DMS153 treated with DMSO at 0.1 percent for 48 hours (cell line): Measurements from ENCODE around the gene HSF4.
"Not testable (repeated sequence)": the region's sequence is repeated elsewhere in the genome, so short reads cannot be mapped to it uniquely, and the experiment has no call there.

Source experiments
- DNase-seq: peaks from one replicate; lab custom pipeline; 2025; ENCODE audit not compliant: unreplicated experiment; lab: John Stamatoyannopoulos, UW

Gene HSF4, protein sequence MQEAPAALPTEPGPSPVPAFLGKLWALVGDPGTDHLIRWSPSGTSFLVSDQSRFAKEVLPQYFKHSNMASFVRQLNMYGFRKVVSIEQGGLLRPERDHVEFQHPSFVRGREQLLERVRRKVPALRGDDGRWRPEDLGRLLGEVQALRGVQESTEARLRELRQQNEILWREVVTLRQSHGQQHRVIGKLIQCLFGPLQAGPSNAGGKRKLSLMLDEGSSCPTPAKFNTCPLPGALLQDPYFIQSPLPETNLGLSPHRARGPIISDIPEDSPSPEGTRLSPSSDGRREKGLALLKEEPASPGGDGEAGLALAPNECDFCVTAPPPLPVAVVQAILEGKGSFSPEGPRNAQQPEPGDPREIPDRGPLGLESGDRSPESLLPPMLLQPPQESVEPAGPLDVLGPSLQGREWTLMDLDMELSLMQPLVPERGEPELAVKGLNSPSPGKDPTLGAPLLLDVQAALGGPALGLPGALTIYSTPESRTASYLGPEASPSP

DNA sequence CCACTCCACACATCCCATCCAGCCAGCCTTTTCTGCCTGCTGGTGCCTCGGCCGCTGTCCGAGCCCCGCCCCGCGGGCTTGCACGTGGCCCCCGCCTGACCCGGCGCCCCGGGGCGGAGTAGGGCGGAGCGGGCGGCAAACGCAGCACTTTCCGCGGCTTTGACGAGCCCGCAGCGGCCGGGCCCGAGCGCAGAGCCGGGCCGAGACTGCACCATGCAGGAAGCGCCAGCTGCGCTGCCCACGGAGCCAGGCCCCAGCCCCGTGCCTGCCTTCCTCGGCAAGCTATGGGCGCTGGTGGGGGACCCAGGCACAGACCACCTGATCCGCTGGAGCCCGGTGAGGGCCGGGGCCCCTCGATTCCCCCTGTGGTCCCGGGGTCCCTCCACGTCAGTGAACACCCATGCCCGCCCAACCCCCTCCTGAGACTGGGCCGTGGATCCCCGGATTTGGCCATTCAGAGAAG is at the start of gene HSF4:
TSS of gene HSF4 (plus strand) at position 147 of the 463 bp plus-strand sequence. CDS start at position 214, 67 bp downstream.
- DNase-seq = no peak

DNA sequence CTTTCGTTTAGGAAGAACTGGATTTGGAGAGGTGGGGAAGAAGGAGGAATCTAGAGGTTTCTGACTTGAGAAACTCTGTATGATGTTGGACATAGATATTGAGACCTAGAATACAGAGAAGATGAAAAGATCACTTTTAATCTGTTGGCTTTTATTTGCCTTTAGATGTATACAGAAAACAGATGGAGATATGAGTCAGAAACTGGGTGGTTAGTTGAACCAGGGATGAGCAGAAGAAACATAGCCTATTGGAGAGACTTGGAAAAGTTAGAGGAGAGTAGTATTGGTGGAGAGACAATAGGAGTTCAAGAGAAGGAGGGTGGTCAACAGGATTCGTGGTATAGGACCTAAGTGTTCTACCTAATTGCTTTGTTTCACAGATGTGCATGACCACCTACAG is 49.8 kb upstream of the HSF4 start:
- no peak for DNase-seq

DNA sequence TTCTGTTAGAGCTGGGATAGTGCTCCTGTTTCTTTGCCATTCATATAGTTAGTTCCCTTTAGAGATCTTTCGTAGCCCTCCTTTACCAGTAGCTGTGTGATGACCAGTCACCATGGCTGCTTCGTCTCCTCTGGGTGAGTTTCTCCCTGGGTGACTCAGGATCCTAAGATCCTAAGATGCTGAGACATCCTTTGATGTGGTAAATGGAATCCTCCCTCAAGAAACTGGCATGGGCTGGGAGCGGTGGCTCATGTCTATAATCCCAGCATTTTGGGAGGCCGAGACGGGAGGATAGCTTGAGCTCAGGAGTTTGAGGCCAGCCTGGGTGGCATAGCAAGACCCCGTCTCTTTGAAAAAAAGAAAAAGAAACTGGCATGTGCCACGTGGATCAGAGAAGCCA is 48.9 kb upstream of the HSF4 start:
- no peak for DNase-seq

DNA sequence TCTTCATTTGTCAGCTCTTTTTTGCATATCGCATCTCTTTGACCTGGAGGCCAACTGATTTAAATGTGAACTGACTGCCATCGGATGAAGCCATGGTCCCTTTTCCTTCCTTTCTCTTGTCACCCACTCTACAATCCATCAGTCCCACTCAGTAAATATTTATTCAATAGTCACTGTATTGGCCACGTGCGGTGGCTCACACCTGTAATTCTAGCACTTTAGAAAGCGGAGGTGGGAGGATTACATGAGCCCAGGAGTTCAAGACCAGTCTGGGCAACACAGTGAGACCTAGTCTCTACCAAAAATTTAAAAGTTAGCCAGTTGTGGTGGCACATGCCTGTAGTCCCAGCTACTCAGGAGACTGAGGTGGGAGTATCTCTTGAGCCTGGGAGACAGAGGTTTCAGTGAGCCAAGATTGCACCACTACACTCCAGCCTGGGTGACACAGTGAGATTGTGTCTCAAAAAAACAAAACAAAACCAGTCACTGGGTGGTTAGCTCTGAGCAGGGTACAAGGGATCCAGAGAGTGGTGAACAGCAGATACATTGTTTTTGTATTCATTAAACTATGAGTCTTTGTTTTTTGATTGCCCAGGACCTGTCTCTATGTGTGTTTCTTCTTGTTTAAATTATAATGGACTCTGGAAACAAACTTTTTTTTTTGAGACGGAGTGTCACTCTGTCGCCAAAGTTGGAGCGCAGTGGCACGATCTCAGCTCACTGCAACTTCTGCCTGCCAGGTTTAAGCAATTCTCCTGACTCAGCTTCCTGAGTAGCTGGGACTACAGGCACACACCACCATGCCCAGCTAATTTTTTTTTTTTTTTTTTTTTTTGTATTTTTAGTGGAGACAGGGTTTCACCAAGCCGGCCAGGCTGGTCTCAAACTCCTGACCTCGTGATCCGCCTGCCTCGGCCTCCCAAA is 47.9 kb upstream of the HSF4 start:
- DNase-seq = no peak

DNA sequence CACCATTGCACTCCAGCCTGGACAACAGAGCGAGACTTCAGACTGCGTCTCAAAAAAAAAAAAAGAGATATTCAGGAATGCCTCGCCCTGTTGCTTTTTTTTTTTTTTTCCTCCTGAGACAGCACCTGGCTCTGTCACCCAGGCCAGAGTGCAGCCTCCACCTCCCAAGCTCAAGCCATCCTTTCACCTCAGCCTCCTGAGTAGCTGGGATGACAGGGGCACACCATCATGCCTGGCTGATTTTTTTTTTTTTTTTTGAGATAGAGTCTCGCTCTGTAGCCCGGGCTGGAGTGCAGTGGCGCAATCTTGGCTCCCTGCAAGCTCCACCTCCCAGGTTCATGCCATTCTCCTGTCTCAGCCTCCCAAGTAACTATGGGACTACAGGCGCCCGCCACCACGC is 46.8 kb upstream of the HSF4 start:
- DNase-seq = no peak

DNA sequence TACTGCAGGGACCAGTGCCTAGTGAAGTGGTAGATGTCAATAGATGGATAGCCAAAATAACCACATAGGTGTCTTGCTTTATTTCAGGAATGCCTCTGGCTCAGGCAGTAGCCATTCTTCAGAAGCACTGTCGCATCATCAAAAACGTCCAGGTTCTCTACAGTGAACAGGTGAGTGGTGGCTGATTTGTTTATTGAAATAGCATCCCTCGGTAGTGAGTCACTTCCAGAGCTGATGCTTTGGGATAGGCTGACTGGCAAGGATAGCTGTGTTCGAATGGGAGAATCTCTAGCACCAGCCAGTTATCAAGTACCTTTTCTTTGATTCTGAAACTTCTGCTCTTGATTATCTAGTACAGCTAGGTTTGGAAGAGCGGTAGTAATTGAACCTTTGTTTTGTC is 44.5 kb upstream of the HSF4 start:
- DNase-seq = no peak

DNA sequence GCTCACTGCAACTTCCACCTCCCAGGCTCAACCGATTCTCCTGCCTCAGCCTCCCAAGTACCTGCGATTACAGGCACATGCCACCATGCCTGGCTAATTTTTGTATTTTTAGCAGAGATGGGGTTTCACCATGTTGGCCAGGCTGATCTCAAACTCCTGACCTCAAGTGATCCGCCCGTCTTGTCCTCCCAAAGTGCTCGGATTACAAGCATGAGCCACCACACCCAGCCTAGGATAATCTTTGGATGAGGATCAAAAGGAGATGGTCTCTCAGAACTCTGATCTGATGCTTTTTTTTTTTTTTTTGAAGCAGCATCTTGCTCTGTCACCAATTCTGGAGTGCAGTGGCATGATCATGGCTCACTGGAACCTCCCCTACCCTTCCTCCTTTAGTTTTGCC is 41.7 kb upstream of the HSF4 start:
- DNase-seq = not testable (repeated sequence)

DNA sequence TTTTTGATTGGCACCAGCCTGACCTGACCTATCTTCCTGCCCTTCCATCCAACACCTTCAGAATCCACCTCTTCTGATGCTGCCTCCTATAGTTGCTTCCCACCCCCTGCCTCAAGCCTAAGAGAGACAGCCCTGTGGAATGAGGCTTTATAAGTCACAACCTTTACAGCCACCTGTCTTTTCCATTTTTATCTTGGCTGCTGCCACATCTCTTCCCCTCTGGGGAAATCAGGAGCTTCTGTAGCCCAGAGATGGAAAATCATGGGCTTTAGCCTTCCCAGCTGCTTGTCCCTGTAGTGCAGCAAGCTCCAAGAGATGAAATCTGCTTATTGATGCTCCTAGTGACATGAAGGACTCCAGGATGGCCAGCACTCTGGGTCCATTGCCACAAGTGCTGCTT is 36.1 kb upstream of the HSF4 start:
- DNase-seq = no peak

DNA sequence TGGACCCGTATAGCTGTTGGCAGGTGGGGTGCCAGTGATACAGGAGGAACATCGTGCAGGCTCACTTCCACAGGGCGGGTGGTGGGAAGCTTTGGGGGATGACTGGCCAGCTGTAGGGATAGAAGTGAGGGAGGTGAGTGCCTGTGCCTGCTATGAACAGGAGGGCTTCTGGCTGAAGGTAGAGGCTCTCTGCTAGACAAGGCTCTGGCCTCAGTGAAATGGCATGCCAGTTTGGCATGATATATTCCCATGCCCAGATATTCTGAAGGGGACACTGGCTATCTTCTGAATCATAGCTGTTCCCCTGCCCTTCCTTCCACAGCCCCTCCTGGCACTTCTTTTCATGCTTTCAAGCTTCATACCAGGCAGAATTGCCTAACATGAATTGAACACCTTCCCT is 35.7 kb upstream of the HSF4 start:
- no peak for DNase-seq

DNA sequence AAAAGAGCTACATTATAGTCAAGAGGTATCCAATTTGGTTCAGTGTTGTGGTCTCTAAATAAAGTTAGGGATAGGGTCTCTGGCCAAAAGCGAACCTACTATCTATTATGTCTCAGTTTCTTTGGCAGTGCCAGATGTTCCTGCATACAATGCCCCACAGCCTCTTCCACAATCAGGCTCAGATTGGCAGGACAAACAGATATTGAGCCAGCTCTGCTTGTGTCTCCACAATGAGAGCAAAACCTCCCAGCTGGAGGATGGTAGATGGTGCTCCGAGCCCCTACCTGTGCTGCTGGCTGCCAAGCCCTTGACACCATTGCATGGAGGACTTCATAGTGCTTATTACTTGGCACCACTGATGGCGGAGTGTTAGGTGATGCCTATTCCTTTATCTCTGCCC is 35.1 kb upstream of the HSF4 start:
- DNase-seq = no peak

DNA sequence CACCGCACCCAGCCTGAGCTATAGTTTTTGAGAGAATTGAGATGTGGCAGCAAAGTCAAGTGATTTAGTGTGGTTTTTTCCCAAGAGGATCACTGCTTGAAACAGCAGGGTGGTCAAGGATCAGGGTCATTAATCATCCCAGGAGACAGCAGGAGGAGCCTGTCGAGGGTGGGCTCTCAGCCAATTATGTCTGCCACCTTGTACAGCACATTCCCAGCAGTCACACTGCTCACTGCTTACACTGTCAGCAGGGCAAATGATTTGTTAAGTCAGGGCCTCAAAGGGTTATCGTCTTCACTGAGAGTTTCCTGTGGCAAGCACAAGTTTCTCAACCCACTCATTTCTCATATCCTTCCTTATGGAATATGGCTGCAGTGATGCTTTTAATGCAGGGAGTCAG is 26.9 kb upstream of the HSF4 start:
- no peak for DNase-seq

DNA sequence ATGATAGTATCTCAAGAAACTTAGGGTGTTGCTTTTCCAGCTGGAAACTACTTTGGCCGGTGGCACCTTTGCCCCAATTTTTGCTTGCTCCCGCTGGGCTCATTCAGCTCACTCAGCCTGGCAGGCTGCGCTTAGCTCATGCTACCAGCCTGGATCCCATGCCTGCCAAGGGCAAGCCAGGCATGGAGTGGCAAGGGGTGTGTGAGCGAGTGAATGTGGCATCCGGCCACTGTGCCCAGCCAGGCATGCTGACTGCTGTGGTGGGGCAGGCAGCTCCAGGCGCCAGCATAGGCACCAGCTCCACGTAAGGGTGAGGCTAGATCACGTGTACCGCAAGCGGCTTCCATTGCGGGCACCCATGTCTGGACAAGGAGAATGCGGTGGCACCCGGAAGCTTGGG is 23.2 kb upstream of the HSF4 start:
- no peak for DNase-seq

DNA sequence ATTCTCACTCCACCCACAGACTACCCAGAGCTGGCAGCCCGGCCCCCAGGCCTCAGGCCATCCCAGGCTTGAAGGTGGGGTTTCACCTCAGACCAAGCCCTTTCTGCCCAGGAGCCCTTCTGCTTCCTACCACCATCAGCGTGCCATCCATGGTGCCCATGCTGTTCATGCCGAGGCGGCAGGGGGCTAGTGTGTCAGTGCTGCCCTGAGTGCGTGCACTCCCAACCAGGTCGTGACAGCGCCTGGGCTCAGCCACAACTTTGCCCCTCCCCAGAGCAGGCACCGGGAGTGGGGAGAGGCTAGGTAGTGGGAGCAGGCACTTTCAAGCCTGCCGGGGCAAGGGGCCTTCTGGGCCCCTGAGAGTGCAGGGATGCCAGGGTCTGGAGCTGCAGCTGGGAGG is 22.2 kb upstream of the HSF4 start:
- DNase-seq = no peak

DNA sequence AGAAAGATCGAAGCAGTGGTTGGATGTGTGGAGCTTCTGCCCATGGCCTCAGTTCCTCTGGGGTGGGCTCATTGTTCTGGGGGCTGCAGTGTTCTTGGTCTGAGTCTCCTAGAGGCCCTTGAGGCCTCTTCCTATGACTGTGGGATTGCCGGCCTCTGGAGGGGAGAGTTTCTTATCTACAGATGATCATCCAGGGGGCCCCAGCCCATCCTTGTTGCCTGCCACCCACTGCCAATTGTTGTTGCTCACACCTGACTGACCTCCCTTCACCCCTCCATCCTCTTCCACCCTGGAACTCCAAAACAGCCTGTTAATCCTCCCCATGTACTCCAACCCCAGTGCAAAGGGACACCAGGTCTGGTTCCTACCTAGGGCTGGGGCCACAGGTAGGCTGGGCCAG is 19.6 kb upstream of the HSF4 start:
- no peak for DNase-seq

DNA sequence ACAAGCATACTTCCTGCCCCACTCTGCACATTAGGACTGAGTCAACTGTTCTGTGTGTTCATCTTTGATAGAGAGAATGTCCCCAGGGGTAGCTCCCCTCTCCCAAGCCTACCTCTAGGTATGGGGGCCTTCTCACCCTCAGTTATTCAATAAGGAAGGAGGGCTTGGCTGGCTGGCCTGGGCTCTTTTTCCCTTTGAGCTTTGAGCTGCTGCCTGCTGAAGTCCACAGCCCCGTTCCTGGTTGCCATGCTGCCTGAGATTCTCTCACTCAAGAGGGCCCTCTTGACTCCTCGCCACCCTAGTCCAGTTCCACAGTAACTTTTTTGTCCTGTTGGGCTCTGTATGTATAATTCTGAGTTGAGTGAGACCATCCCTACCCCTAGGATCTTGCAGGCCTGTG is 18.8 kb upstream of the HSF4 start:
- DNase-seq = no peak

DNA sequence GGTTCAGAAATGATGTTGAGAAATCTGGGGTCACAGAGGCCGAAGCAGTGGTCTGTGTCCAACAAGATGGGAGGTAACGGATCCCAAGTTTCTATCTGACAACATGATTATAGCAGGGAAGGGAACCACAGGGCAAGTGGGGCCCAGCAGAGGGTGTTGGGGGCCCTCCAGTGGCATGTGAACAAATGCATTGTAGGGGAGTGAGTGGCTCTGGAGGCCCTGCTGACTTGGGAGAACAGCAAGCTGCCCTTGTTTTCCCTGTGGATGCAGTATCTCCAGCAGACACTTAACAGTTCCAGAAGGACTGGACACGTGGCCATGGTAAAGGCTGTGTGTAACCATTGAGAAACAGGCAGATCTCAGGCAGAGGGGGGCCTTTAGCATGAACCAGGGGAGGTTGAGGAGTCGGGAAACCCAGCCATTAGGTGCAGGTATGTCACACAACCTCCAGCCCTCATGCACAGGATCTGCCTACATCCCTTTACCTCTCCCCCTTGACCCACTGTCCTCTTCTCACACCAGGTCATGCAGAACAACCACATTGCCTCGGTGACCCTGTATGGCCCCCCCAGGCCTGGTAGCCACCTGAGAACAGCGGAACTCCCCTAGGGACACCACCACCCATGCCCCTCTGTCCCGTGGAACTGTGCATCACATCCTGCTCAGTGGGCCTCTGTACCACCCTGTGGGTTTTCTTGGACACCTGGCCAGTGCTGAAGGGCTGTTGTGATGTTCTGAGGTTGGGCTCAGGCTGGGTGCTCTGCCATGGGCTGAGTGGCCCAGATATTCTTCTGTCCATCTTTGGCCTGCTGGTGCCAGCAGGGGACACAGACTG is 17.8 kb upstream of the HSF4 start:
- DNase-seq = no peak

DNA sequence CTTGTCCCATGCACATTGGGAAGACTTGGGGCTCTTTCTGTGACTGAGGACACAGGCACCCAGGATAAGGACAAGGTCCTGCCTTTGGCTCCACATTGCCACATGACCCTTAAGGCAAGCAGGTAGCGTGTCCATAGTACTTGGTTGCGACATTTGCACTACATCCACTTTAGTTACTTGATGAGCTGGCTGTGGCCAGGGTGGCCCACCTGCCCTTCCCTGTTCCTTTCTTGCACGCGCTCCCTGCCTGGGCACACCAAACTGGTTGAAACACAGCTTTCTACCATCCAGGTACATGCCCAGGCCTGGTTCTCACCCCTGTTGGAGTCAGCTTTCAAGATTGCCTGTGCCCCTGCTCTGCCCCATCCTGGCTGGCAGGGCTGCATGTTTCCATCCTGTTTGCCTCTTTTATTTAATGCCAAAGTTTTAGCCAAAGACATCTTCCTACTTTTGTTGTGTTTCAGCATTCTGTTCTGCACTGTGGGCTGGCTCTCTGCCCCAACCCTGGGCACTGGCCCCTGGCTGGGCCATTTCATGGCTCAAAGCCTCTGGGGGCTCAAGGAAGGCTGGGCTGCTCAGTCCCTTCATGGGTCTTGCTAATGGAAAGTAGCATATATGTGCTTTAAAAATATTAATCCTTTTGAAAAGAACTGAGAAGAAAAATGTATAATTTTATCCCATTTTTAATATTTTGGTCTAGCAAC is 17.0 kb upstream of the HSF4 start:
- DNase-seq = no peak

DNA sequence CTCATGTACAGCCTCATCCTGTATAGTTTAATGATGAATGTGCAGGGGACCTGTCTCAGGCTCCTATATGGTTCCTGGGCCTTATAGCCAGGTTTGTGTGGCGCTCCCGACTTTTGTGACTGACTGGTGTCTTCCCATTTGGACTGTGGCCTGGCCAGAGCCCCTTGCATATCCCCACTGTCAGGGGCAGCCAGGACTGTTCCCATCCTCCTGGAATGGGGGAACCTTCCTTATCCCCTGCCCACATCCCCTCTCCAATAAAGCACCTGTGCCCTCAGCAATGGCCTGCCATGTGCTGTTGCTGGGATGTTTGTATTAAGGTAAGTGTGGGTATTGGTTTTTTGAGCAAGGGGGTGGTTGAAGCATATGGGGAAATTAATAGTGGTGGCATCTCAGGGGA is 16.3 kb upstream of the HSF4 start:
- no peak for DNase-seq

DNA sequence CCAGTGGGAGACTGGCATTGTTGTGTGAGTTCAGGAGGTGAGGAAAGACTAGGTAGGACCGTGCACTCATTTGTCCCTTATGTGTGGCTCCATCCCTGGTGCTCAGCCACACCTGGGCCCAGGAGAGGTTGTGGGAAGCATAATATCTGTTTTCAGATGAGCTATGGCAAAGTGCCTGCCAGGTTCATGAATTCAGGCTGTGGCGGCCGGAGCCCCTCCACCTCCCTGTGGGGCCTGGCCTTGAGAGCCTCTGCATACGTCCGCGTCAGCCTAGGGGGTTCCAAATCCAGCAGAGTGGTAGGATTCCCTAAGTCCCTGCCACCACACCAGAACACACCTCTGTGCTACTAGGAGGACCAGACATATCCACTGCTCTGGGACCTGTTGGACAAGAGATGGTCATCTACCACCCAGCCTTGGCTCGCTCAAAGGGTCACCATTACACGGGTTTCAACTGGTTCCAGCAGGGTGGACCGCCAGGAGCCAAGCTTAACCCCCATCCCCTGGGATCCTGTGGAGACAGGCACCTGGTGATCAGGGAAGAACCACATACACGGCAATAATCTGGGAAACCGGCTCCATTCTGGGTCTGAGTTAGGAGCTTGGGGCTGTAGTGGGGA is 15.8 kb upstream of the HSF4 start:
- DNase-seq = no peak
